SHP77 treated with DMSO at 0.1 percent for 48 hours (cell line): ENCODE data around the gene WDR46.
A peak's percentile ranks its signal among the peaks of the same experiment; 100 is the strongest.
"Not testable (repeated sequence)": the region's sequence is repeated elsewhere in the genome, so short reads cannot be mapped to it uniquely, and the experiment has no call there.

Source experiments
- DNase-seq: peaks from one replicate; lab custom pipeline; 2025; lab: John Stamatoyannopoulos, UW

Gene WDR46

DNA sequence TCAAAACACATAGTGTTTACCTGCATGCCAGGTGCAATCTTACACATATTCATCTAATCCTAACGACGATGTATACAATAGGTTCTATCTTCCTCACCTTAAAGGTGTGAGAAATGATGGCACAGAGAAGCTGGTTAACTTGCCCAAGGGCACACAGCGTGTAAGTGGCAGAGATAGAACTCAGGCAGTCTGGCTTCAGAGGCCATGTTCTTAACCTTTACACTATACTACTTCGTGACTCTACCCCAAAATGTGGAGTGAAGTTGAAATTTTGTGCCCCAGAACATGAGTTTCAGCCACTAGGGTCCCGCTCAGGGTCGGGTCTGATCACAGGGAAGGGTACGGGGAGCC, 17.9 kb downstream of the WDR46 start:
- DNase-seq, result peak; percentile 50

DNA sequence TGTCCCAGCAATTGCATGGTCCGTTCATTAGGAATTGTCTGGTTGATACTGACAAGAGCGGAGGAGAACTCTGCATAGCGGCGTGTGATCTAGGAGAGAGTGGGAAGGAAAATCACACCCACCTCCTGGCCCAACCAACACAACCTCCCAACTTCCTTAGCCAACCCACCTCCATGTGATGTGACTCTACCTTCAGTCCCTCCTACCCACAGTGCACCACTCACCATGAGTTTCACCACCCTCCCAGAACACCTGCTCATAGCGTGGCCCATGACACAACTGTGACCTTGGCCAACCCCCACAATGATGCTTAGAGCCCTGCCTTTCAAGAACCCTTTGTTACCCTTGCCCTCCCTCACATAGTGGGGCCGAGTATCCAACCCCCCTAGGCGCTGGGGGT, 25.0 kb downstream of the WDR46 start:
- DNase-seq, result no peak

DNA sequence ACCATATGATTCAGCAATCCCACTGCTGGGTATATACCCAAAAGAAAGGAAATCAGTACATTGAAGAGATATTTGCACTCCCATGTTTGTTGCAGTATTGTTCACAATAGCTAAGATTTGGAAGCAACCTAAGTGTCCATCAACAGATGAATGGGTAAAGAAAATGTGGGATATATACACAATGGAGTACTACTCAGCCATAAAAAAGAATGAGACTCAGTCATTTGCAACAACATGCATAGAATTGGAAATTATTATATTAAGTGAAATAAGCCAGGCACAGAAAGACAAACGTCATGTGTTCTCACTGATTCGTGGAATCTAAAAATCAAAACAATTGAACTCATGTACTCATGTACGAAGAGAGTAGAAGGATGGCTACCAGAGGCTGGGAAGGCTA, 26.5 kb downstream of the WDR46 start:
- DNase-seq, result not testable (repeated sequence)

DNA sequence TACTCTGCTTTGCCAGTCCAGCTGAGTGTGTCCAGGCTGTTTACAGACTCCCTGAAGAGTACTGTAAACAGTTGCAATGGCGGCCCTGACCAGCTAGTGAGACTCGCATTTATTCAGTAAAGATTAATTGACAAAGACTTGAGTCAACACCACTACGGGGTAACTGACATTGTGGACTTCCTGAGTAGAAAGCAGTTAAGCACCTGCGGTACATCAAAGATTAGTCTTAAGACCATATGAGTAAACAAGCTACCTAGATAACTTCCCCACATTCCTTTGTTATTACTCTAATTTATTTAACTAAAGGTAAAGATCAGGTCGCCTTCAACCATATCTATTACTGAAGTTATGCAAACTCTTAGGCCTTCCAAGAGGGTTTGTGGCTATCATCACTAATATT, 30.0 kb downstream of the WDR46 start:
- DNase-seq, result no peak

- no peak for DNase-seq
Measured at GRCh38 chr6:33254591-33254990, 34.4 kb downstream of the WDR46 start.

GRCh38 chr6:33252759-33253158, 36.3 kb downstream of the WDR46 start:
- no peak for DNase-seq

- DNase-seq, result no peak
Measured at GRCh38 chr6:33251395-33252012, 37.5 kb downstream of the WDR46 start.

DNA sequence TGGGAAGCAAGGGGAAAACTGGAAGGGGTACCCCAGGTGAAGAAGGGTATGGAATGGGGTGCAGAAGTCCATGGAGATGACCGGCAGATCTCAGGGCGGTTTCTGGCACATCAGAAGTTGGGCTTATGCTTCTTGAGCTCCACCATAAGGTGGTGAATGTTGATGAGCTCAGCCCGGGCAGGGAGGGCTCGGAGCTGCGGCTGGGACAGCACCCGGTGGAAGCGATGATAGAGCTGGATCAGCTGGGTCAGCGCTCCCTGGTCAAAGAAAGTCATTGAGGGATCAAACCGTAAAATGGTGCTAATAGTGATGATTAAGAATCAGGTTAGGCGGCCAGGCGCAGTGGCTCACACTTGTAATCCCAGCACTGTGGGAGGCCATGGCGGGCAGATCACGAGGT, 38.3 kb downstream of the WDR46 start:
- no peak for DNase-seq

- DNase-seq, result no peak
Measured at GRCh38 chr6:33249732-33250630, 39.1 kb downstream of the WDR46 start.

- peak; percentile 97 for DNase-seq
Measured at GRCh38 chr6:33248932-33249731, 39.9 kb downstream of the WDR46 start.

DNA sequence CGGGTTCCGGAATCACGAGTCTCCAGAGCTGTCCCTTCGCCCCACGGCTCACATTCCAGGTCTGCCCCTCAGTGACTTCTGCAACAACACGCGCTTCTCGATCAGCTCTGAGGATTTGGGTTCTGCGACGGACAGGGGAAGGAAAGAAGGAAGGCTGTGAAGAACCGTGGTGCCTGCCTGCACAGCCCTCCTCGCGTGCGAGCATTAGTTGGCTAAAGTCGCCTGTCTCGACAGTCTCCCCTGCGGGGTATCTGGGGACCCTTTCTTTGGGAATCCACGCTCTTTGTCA, 40.5 kb downstream of the WDR46 start:
- DNase-seq, result peak; percentile 45

GRCh38 chr6:33247977-33248642, 40.9 kb downstream of the WDR46 start:
- DNase-seq, result peak; percentile 45

DNA sequence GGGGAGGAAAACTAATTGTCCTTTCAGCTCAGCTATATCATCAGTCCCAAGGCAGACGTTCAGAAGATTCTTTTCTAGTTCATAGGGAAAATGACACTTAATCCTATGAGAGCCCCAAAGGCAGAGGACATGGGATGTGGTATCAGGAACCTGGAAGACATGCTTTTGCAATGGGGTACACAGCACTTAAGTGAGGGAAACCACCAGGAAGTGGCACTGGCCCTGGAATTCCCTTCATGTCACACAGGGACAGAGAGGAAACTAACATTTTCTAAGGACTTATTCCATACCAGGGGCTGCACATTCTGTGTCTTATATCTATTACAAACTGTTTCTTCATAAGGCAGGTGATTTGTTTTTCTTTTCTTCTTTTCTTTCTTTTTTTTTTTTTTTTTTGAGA, 45.6 kb downstream of the WDR46 start:
- no peak for DNase-seq

- DNase-seq, result no peak
Measured at GRCh38 chr6:33241968-33242367, 47.1 kb downstream of the WDR46 start.

DNA sequence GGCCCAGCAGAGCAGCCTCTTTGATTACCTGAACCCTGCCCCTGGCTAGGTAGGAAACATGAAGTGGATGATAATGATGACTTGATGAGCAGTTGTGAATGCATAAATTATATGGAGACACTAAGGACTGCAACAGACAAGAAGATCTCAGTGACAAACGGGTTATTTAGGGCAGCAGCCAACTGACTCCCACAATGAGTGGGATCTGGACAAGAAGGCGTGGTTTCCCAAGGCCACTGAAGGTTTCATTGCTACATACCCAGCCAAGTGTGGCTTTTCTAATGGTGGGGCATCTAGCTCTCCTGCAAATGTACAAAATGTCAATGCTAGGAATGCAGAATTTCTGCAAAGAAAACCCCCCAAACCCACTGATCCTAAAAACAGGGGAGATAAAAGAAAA, 51.3 kb downstream of the WDR46 start:
- no peak for DNase-seq

GRCh38 chr6:33236852-33237251, 52.2 kb downstream of the WDR46 start:
- DNase-seq, result no peak

GRCh38 chr6:33236328-33236727, 52.7 kb downstream of the WDR46 start:
- DNase-seq, result no peak

DNA sequence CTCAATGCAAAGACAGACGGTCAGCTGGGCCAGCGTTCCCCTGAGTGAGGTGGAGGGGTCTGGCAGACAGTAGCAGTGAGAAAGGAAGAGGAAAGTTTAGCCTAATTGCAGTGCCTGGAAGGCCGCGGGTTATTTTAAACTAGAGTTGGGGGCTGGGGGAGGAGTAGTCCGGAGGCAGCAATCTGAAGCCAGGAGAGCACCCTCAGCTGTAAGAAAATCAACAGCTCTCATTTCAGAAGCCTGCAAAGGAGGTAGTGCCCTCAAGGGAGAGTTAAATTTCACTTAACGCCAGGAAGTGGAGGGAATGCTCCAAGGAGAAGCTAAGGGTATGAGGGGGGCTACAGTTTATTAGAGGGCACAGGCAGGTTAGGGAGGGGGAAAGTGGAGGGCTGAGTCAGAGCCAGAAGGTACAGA, 53.8 kb downstream of the WDR46 start:
- no peak for DNase-seq
